Measurements from ENCODE around the gene LRRN4.
"Not testable (repeated sequence)": the region's sequence is repeated elsewhere in the genome, so short reads cannot be mapped to it uniquely, and the experiment has no call there.

The LRRN4 gene

DNA sequence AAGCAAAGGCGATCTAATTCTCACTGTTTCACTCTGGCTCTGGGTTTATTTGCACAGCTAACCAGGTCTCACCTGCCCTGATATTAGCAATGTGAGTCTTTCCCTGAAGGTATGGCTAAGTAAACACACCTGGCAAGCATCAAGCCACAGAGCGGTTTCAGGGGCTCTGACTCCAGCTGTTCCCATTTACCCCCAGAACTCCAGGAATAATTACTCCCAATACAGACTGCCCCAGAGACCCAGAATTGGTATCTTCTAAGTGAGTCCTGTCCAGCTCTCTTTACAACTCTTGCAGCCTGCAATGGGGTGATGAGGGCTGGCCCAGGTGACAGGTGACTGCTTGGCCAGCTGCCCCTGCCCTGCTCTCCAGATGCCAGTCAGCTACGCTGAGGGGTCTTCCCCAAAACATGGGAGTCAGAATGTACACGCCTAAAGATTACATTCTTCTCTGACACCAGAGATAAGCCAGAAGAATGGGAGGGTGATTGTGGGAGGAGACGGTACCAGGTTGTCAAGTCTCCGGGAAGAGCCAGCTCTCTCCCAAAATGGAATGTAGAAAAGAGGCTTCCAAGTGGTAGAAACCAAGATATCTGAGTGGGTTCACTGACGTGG is 4.9 kb upstream of the LRRN4 start:
- no peak for DNase-seq (ENCODE audit: low spot score)

DNA sequence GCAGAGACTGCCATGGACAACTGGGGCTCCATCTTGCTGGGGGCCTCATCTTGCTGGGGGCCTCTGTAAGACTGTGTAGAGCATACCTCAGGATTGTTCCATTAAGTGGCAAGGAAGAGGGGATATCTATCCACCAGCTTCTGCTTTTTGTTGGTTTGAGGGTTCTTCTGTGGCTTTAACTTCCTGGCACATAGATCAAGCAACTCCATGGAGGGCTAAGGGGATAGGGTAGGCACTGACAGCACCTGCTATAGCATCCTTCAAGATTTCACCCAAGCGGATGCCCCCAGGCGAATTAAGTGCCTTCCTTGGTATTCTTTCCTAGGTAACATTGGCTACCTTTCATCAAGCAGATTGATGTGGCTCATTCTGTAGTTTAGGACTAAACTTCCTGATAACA is 3.8 kb upstream of the LRRN4 start:
- DNase-seq (ENCODE audit: low spot score) = no peak

DNA sequence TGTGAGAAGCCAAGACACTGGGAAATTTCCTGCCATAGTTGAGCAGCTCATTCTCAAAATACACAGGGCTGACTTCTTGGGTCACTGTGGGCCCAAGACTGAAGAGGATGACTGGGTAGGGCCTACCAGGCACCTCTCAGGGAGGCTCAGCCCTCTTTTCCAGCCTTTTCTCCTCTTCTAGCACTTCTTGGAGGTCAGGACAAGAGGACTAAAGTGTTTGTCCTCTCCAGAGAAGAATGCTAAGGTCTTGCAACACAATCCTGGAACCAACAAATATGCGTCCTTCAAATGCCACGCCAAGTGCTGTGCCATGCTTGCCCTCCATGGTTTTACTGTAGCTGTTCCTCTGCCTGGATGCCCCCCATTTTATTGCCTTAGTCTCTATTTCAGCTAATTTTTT is 3.3 kb upstream of the LRRN4 start:
- no peak for DNase-seq (ENCODE audit: low spot score)

- no peak for DNase-seq (ENCODE audit: low spot score)
Measured at GRCh38 chr20:6055981-6056569, 2.2 kb upstream of the LRRN4 start.

GRCh38 chr20:6055161-6055783 is 1.4 kb upstream of the LRRN4 start:
- no peak for DNase-seq (ENCODE audit: low spot score)

GRCh38 chr20:6054689-6055051 is 810 bp upstream of the LRRN4 start:
- not testable (repeated sequence) for DNase-seq (ENCODE audit: low spot score)

GRCh38 chr20:6053064-6053775 is 640 bp downstream of the LRRN4 start:
- no peak for DNase-seq (ENCODE audit: low spot score)

- no peak for DNase-seq (ENCODE audit: low spot score)
Measured at GRCh38 chr20:6051505-6051904, 2.4 kb downstream of the LRRN4 start.

DNA sequence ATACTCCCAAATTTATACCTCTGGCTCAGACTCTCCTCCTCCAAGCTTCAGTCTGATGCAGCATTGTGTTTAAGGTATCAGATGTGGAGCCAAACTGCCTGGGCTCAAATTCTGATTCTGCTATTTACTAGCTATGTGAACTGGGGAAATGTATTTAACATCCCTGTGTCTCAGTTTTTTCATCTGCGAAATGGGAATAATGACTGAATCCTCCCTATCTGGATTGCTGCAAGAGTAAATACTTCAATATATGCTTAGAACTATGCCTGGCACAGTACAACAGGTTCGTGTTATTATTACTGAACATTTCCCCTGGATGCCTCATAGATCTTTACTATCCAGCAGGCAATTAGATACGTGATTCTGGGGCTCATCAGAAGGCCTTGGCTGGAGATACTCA is 5.5 kb downstream of the LRRN4 start:
- no peak for DNase-seq (ENCODE audit: low spot score)

GRCh38 chr20:6046432-6046831 is 7.4 kb downstream of the LRRN4 start:
- DNase-seq (ENCODE audit: low spot score) = no peak

DNA sequence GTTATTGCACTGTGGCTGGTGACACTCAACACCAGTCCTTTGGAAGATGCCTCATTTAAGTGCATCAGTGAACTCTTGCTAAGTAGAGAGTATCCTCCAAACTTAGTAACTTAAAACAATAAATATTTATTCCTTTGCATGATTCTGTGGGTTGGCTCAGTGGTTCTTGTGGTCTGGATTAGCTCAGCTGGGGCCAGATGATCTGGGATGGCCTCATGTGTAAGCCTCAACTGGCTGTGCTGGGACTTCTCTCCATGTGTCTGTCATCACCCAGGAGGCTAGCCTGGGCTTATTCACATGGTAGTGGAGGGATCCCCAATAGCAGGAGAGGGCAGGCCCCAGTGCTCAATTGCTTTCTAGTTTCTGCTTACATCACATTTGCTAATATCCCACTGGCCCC is 8.3 kb downstream of the LRRN4 start:
- DNase-seq (ENCODE audit: low spot score) = no peak

DNA sequence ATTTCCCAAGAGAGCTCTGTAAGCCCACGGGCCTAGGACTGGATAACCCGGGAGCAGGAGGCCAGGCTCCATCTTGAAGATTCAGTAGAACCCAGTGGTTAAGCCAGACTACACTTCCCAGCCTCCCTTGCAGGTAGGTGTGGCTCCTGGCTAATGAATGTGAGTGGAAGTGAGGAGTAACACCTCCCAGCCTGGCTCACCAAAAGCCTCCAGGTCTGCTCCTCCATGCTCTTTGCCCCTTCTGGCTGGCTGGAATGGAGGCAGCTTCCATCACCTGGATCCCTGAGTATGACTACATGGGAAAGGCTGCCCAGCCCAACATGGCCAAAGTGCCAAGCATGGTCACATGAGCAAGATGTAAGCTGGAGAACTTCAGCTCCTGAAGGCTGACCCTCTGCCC is 9.7 kb downstream of the LRRN4 start:
- DNase-seq (ENCODE audit: low spot score) = no peak

DNA sequence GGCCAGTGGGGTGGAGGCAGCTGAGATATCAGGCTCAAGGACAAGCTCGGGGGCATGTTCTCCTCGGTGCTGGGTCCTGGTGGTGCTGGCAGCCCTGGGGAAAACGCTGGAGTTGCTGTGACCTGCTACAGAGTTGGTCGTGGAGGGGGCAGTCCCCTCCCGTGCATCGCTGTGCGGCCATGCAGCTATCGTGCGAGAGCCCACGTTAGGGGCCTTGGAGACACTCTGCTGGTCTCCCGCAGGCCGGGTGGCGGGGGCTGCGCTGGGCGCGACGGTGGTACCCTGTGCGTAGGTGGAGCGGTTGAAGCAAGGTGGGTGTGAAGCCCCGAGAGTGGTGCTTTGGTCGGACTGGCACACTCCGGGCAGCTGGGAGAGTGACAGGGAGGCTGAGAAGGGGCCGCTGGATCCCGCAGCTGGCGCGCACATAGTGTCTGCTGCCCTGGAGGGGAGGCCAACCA is 12.0 kb downstream of the LRRN4 start:
- DNase-seq (ENCODE audit: low spot score) = no peak

GRCh38 chr20:6040958-6041807 is 12.7 kb downstream of the LRRN4 start:
- no peak for DNase-seq (ENCODE audit: low spot score)

DNA sequence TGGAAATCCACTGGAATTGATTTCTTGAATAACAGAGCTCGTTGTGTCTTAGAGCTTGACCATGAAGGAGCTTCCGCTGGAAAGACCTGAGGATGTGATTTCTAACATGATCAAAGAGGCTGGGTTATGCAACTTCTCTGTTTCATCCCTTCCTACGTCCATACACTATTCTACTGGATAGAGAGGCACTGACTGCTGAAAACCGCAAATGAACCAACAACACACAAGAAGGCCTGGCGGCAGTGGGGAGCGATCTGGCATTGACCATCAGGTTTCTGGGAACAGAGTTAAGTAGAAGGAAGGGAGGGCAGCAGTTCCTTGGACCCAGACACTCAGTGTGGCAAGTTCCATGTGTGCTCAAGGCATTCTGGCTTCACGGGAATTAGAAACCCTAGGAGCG is 13.3 kb downstream of the LRRN4 start:
- no peak for DNase-seq (ENCODE audit: low spot score)

- no peak for DNase-seq (ENCODE audit: low spot score)
Measured at GRCh38 chr20:6039766-6040165, 14.1 kb downstream of the LRRN4 start.

DNA sequence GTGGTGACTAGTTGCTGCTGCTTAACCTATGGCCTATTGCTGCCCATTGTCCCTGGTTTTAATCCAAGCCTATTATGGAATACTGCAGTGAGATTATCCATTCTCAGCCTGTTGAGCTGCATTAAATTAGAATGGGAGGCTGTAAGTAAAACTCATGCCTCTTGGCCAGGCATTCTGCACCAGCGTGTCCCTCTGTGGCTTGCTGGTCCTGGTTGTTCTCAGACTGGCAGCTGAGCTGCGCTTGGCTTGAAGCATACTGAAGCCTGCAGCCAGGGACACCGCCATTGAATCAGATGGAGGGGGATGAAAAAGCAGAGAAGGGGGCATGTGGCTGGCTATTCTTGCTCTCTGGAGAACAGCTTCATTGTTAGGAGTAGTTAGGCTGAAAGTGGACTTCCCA is 15.6 kb downstream of the LRRN4 start:
- DNase-seq (ENCODE audit: low spot score) = no peak

- no peak for DNase-seq (ENCODE audit: low spot score)
Measured at GRCh38 chr20:6037082-6037481, 16.8 kb downstream of the LRRN4 start.

- DNase-seq (ENCODE audit: low spot score) = no peak
Measured at GRCh38 chr20:6036213-6036612, 17.6 kb downstream of the LRRN4 start.

- DNase-seq (ENCODE audit: low spot score) = no peak
Measured at GRCh38 chr20:6034134-6034969, 19.5 kb downstream of the LRRN4 start.

- not testable (repeated sequence) for DNase-seq (ENCODE audit: low spot score)
Measured at GRCh38 chr20:6032907-6033306, 21.0 kb downstream of the LRRN4 start.

All from hematopoietic multipotent progenitor cell treated with erythropoietin and hydrocortisone succinate and interleukin-3 and kit ligand, for 15 days (in vitro differentiated cells).